ENCODE results near the gene POLR3A.

Gene POLR3A

DNA sequence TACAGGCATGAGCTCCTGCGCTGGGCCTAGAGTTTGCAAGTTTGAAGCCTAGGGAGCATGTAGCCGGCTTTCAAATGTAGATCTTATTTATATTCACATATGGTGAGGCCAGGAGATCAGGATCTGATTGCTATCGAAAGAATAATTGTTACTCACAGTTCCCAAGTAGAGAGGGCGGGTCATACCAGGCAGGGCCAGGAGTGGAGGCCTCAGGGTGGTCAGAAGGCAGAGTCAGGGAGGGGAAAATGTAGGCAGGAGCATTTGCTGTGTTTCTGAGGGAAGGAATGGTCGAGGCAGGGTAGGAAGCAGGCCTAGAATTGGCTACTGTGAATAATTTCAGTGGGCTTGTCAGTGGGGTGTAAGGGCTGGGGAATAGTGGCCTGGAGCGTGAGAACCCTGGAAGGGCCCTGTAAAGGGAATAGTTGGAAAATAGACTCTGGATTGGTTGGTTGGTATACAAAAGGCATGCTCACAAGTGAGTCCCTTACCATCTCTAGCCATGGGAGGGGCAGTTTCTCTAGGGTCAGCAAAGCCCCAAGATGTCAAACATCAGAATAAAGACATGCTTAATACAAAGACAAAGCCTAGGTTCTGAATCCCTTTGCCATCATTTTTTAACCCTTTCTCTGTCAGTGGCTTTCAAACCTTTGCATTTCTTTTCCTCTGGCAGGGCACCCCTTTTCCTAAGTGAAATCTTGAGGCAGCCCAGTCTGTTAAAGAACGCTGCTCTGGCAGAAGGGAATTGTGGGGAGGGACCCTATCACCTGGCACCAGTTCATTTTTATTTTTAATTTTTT is 66.8 kb downstream of the POLR3A start:
- H3K27ac ChIP-seq (ENCODE audit: low read depth, low read length) = no peak overlapping the region

DNA sequence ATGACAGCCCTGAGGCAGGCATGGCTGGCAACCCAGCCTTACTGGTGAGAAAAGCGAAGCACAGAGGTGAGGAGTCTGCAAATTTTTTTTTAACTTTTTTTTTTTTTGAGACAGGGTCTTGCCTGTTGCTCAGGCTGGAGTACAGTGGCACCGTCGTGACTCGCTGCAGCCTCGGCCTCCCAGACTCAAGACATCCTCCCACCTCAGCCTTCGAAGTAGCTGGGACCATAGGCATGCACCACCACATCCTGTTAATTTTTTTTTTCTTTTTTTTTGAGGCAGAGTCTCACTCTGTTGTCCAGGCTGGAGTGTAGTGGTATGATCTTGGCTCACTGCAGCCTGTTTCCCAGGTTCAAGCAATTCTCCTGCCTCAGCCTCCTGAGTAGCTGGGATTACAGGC is 67.6 kb downstream of the POLR3A start:
- H3K4me1 ChIP-seq (ENCODE audit: control insufficient read depth, insufficient read depth, low read length) = no peaks in the 10 kb centered on the region
- no peaks in the 10 kb centered on the region for H3K27me3 ChIP-seq (ENCODE audit: control insufficient read depth, insufficient read depth, low read length)
- H3K9ac ChIP-seq (ENCODE audit: low read depth, low read length) = no peak overlapping the region
- H3K36me3 ChIP-seq (ENCODE audit: control insufficient read depth, insufficient read depth, low read length) = no peaks in the 10 kb centered on the region
- no peak overlapping the region for H3K4me3 ChIP-seq (ENCODE audit: low read depth, low read length)
- peaks cover 9% of the 10 kb centered on the region; the same call in 1 of the 2 replicates for H3K9me3 ChIP-seq (ENCODE audit: control insufficient read depth, insufficient read depth, low read length)
- no peak overlapping the region for H3K27ac ChIP-seq (ENCODE audit: low read depth, low read length)

More for the DNA sequence above, 66.8 kb downstream of the POLR3A start:
- Histone ChIP-seq H3K9ac (ENCODE audit: low read depth, low read length) (no peak overlapping the region), H3K4me3 (ENCODE audit: low read depth, low read length) (no peak overlapping the region), H3K36me3 (ENCODE audit: control insufficient read depth, insufficient read depth, low read length) (no peaks in the 10 kb centered on the region), H3K9me3 (ENCODE audit: control insufficient read depth, insufficient read depth, low read length) (peaks cover 9% of the 10 kb centered on the region; the same call in 1 of the 2 replicates), H3K4me1 (ENCODE audit: control insufficient read depth, insufficient read depth, low read length) (no peaks in the 10 kb centered on the region), H3K27me3 (ENCODE audit: control insufficient read depth, insufficient read depth, low read length) (no peaks in the 10 kb centered on the region)

DNA sequence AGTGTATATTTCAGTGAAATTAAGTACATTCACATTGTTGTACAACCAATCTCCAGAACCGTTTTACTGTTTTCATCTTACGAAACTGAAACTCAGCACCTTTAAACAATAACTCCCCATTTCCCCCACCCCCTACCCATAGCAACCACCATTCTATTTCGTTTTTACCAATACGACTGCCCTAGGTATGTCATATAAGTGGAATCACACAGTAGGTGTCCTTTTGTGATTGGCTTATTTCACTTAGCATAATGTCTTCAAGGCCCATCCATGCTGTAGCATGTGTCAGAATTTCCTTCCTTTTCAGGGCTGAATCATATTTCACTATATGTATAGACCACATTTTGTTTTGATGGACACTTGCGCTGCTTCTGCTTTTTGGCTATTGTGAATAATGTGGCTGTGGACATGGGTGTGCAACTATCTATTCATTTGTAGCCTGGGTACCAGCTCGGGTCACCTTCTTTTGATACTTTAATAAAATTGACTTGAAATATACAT is 68.4 kb downstream of the POLR3A start:
- Histone ChIP-seq H3K4me3 (ENCODE audit: low read depth, low read length) (no peak overlapping the region), H3K27me3 (ENCODE audit: control insufficient read depth, insufficient read depth, low read length) (no peaks in the 10 kb centered on the region), H3K9me3 (ENCODE audit: control insufficient read depth, insufficient read depth, low read length) (peaks cover 9% of the 10 kb centered on the region; the same call in 1 of the 2 replicates), H3K36me3 (ENCODE audit: control insufficient read depth, insufficient read depth, low read length) (no peaks in the 10 kb centered on the region), H3K27ac (ENCODE audit: low read depth, low read length) (no peak overlapping the region), H3K9ac (ENCODE audit: low read depth, low read length) (no peak overlapping the region), H3K4me1 (ENCODE audit: control insufficient read depth, insufficient read depth, low read length) (no peaks in the 10 kb centered on the region)

DNA sequence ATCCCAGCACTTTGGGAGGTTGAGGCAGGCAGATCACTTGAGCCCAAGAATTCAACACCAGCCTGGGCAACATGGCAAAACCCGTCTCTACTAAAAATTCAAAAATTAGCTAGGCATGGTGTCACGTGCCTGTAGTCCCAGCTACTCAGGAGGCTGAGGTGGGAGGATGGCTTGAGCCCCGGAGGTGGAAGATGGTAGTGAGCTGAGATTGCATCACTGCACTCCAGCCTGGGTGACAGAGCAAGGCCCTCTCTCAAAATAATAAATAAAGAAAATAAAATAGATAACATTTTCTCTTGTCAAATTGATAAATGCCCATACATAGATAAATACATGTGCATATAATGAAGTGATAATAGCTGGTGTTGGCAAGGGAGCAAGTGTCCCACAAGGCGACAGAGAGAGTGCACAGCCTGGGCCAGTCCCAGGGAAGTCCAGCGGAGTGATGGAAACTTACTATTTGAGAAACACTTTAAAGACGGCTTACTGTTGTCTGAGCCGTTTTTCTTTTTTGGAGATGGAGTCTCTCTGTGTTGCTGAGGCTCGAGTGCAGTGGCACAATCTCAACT is 69.3 kb downstream of the POLR3A start:
- H3K9me3 ChIP-seq (ENCODE audit: control insufficient read depth, insufficient read depth, low read length) = peaks cover 9% of the 10 kb centered on the region; the same call in 1 of the 2 replicates
- no peak overlapping the region for H3K4me3 ChIP-seq (ENCODE audit: low read depth, low read length)
- no peaks in the 10 kb centered on the region for H3K27me3 ChIP-seq (ENCODE audit: control insufficient read depth, insufficient read depth, low read length)

DNA sequence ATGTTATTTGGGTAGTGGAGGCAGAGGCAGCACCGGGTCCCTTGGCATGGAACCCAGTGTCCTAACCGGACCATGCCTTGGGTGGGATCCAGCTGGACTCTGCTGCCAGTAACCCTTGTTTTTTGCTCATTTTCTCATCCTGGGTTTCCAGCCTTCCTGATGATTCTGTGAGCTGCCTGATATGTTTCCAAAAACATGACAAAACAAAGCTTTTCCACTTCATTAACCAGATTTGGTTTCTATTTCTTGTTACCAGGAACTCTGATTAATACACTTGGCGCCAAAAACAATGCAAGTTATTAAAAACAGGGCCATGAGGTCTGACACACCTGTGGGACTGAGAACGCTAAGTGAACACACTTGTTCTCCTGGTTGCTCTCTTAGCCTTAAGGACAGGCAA is 69.9 kb downstream of the POLR3A start:
- no peak overlapping the region for H3K4me3 ChIP-seq (ENCODE audit: low read depth, low read length)
- no peaks in the 10 kb centered on the region for H3K27me3 ChIP-seq (ENCODE audit: control insufficient read depth, insufficient read depth, low read length)
- H3K36me3 ChIP-seq (ENCODE audit: control insufficient read depth, insufficient read depth, low read length) = no peaks in the 10 kb centered on the region
- no peak overlapping the region for H3K9ac ChIP-seq (ENCODE audit: low read depth, low read length)
- no peaks in the 10 kb centered on the region for H3K4me1 ChIP-seq (ENCODE audit: control insufficient read depth, insufficient read depth, low read length)
- no peak overlapping the region for H3K27ac ChIP-seq (ENCODE audit: low read depth, low read length)
- H3K9me3 ChIP-seq (ENCODE audit: control insufficient read depth, insufficient read depth, low read length) = peaks cover 9% of the 10 kb centered on the region; the same call in 1 of the 2 replicates

More for the DNA sequence above, 69.3 kb downstream of the POLR3A start:
- H3K27ac ChIP-seq (ENCODE audit: low read depth, low read length) = no peak overlapping the region
- H3K4me1 ChIP-seq (ENCODE audit: control insufficient read depth, insufficient read depth, low read length) = no peaks in the 10 kb centered on the region
- H3K9ac ChIP-seq (ENCODE audit: low read depth, low read length) = no peak overlapping the region
- no peaks in the 10 kb centered on the region for H3K36me3 ChIP-seq (ENCODE audit: control insufficient read depth, insufficient read depth, low read length)

DNA sequence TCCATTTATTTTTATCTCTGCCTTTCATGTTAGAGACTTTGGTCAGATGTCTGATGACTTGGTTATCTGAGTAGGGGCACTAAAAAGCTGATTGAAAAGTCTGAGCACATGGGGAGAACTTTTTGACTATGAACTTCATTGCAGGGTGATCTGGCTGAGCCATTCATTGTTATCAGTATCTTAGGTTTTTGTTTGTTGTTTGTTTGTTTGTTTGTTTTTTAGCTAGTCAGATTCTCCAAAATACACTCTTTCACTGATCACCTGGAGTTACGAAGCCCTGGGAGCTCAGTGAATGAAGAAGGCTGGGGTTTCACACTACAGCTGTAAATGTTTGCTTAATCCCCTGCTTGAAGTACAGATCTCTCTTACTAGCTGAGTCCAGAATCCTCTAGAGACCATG is 74.2 kb downstream of the POLR3A start:
- H3K4me3 ChIP-seq (ENCODE audit: low read depth, low read length) = no peak overlapping the region
- no peaks in the 10 kb centered on the region for H3K36me3 ChIP-seq (ENCODE audit: control insufficient read depth, insufficient read depth, low read length)
- H3K9me3 ChIP-seq (ENCODE audit: control insufficient read depth, insufficient read depth, low read length) = peaks cover 12% of the 10 kb centered on the region
- H3K4me1 ChIP-seq (ENCODE audit: control insufficient read depth, insufficient read depth, low read length) = no peaks in the 10 kb centered on the region
- H3K27me3 ChIP-seq (ENCODE audit: control insufficient read depth, insufficient read depth, low read length) = no peaks in the 10 kb centered on the region
- no peak overlapping the region for H3K9ac ChIP-seq (ENCODE audit: low read depth, low read length)
- no peak overlapping the region for H3K27ac ChIP-seq (ENCODE audit: low read depth, low read length)

DNA sequence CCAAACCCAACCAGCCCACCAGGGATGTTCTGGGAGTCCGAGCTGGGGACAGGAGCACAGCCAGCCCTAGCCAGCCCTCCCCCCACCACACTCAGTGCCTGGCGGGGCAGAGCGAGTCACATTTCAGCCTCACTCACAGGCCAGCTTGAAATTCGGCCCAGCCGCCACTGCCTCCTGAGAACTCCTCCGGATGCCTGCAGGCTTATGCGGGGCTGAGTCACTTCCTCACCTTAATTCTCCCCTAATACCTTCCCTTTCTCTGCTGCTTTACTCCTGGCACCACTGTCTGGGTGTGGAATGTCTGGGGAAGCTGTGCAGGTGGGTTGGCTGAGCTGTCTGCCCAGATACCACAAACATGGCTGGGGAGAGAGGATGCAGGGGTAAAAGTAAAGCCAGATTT is 80.1 kb downstream of the POLR3A start:
- peak overlapping the region; percentile 54 for H3K9ac ChIP-seq (ENCODE audit: low read depth, low read length)
- H3K36me3 ChIP-seq (ENCODE audit: control insufficient read depth, insufficient read depth, low read length) = no peaks in the 10 kb centered on the region
- H3K4me3 ChIP-seq (ENCODE audit: low read depth, low read length) = no peak overlapping the region
- no peaks in the 10 kb centered on the region for H3K27me3 ChIP-seq (ENCODE audit: control insufficient read depth, insufficient read depth, low read length)
- H3K4me1 ChIP-seq (ENCODE audit: control insufficient read depth, insufficient read depth, low read length) = peaks cover 15% of the 10 kb centered on the region
- H3K27ac ChIP-seq (ENCODE audit: low read depth, low read length) = peak overlapping the region; percentile 96
- H3K9me3 ChIP-seq (ENCODE audit: control insufficient read depth, insufficient read depth, low read length) = peaks cover 12% of the 10 kb centered on the region

DNA sequence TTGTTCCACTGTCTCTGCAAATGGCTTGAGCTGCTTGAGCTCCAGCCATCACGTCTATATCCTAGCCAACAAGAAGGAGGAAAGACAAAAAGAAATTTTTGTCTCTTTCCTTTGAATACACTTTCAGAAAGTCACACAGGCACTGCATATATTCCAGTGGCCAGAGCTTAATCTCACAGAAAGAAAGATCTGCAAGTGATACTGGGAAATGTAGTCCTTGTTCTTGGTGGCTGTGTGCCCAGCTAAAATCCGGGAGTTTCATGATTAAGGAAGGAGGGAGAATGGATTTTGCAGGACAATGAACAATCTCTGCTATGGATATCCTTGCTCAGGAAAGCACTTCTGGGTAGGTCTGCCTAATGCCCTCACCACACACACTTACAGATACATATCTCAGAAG is 83.2 kb downstream of the POLR3A start:
- no peak overlapping the region for H3K9ac ChIP-seq (ENCODE audit: low read depth, low read length)
- H3K27me3 ChIP-seq (ENCODE audit: control insufficient read depth, insufficient read depth, low read length) = no peaks in the 10 kb centered on the region
- peaks cover 4% of the 10 kb centered on the region for H3K9me3 ChIP-seq (ENCODE audit: control insufficient read depth, insufficient read depth, low read length)
- no peak overlapping the region for H3K27ac ChIP-seq (ENCODE audit: low read depth, low read length)
- peaks cover 20% of the 10 kb centered on the region for H3K4me1 ChIP-seq (ENCODE audit: control insufficient read depth, insufficient read depth, low read length)
- no peaks in the 10 kb centered on the region for H3K36me3 ChIP-seq (ENCODE audit: control insufficient read depth, insufficient read depth, low read length)
- H3K4me3 ChIP-seq (ENCODE audit: low read depth, low read length) = no peak overlapping the region

DNA sequence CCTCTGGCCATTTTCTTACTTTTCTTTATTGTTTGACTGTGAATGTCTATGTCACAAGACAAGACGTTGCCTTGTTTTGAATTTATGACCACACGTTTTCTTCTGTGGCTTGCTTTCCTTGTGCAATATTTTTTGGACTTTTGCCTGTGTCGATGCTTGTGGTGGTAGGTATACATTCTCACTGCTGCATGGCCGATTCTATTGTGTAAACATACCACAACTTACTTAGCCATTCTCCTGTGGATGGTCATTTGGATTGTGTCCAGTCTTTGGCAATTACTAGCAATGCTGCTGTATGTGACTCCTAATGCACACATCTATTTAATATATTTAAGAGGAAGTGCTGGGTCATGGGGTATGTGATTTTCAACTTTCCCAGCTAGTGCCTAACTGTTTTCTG is 84.8 kb downstream of the POLR3A start:
- H3K27ac ChIP-seq (ENCODE audit: low read depth, low read length) = no peak overlapping the region
- H3K9me3 ChIP-seq (ENCODE audit: control insufficient read depth, insufficient read depth, low read length) = no peaks in the 10 kb centered on the region
- H3K4me3 ChIP-seq (ENCODE audit: low read depth, low read length) = no peak overlapping the region
- H3K9ac ChIP-seq (ENCODE audit: low read depth, low read length) = no peak overlapping the region
- H3K4me1 ChIP-seq (ENCODE audit: control insufficient read depth, insufficient read depth, low read length) = peaks cover 21% of the 10 kb centered on the region
- H3K27me3 ChIP-seq (ENCODE audit: control insufficient read depth, insufficient read depth, low read length) = no peaks in the 10 kb centered on the region
- no peaks in the 10 kb centered on the region for H3K36me3 ChIP-seq (ENCODE audit: control insufficient read depth, insufficient read depth, low read length)

DNA sequence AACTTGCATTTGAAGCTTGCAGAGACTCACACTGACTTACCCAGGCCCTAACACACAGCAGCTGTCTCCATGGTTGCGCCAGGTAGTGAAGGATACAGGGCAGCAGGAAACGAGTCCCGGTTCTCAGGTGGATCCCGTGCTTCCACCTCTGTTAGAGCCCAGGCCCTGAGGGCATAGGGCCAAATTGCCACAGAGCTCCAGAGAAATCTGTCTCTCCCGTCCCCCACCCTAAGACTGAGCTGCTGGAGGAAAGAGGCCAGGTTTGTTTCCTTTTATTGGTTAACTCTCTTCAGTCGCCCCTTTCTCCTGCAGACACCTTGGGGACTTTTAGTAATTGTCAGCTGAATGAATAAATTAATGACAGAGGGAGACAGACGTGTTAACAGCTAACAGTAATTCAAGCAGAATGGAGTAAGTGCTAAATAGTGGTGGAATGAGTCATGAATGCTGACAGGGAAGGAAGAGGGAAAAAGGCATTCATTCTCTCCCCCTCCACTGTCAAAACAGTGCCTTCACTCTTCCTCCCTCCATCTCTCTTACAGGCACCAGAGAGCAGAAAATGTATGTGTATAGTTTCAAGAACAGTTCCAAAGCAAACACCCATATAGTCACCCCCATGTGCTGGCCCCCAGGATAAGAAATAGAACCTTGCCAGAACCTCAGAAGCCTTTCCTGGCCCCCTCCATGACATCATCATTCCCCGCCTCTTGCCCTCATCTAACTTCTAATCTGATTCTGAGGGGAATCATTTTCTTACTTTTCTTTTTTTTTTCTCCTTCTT is 86.0 kb downstream of the POLR3A start:
- peak overlapping the region; percentile 92 for H3K27ac ChIP-seq (ENCODE audit: low read depth, low read length)
- no peaks in the 10 kb centered on the region for H3K9me3 ChIP-seq (ENCODE audit: control insufficient read depth, insufficient read depth, low read length)
- peaks cover 13% of the 10 kb centered on the region for H3K4me1 ChIP-seq (ENCODE audit: control insufficient read depth, insufficient read depth, low read length)
- H3K27me3 ChIP-seq (ENCODE audit: control insufficient read depth, insufficient read depth, low read length) = no peaks in the 10 kb centered on the region
- no peak overlapping the region for H3K4me3 ChIP-seq (ENCODE audit: low read depth, low read length)
- no peak overlapping the region for H3K9ac ChIP-seq (ENCODE audit: low read depth, low read length)
- H3K36me3 ChIP-seq (ENCODE audit: control insufficient read depth, insufficient read depth, low read length) = no peaks in the 10 kb centered on the region
